Lower leg skin (tissue), 3 donors: ENCODE measurements around the gene GEMIN7.

Experiments
- POLR2A ChIP-seq, 2 donors: fragments of 450-650 bp; IDR thresholded peaks; one replicate each; pipeline ENCODE4 v1.6.1; 2016 to 2017; ENCODE audit warnings: antibody characterized with exemption in 2 of 2, mild to moderate bottlenecking in 1 of 2, moderate library complexity in 1 of 2
- TF ChIP-seq, protein P1 (sequence below), 3 donors: fragments of 450-650 bp; IDR thresholded peaks; one replicate each; pipeline ENCODE4 v1.5.1; 2016; ENCODE audit warnings: antibody characterized with exemption in 3 of 3, mild to moderate bottlenecking in 3 of 3, moderate library complexity in 2 of 3

DNA sequence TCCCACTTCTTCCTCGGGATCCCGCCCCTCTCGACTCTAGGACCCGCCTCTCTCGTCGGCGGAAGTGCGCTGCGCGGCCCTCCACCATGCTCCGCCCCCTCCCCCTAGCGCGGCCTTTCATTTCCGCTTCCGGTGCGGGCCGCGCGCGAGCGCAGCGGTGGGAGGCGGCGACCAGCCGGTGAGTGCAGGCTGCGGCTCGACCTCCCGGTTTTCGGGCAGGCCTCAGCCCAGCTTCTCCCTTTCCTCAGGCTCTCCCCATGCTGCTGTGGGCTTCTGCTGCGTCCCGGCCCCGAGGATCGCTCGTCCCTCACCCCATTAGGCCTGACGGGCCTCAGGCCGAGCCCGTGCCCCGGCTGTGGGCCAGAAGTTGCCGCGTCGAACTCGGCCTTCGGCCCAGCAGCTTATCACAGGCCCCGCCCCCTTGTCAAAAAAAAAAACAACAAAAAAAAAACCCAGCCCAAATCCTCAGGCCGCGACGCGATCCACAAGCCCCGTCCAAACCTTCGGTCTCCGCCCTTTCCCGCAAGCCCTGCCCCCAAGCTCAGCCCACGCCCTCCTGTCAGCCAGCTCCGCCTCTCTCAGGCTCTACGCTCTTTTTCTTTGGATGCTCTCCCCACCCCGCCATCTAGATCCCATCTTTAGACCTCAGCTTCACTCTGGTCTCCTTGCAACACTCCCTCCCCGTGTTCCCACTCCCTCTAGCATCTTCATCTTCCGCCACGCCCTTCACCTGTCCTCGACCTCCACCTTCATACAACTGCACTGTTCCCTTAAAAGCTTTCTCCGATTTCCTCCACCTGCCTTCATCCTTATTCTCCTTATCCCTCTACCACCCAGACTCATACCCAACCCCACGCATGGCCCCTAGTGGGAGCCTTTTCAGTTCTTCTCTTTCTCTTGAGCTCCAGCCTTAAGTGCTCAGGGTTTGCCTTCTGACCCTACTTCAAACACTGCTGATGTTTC, 39.8 kb upstream of the GEMIN7 start, which contains the start of gene CLASRP:
- TF ChIP-seq, protein P1, sequence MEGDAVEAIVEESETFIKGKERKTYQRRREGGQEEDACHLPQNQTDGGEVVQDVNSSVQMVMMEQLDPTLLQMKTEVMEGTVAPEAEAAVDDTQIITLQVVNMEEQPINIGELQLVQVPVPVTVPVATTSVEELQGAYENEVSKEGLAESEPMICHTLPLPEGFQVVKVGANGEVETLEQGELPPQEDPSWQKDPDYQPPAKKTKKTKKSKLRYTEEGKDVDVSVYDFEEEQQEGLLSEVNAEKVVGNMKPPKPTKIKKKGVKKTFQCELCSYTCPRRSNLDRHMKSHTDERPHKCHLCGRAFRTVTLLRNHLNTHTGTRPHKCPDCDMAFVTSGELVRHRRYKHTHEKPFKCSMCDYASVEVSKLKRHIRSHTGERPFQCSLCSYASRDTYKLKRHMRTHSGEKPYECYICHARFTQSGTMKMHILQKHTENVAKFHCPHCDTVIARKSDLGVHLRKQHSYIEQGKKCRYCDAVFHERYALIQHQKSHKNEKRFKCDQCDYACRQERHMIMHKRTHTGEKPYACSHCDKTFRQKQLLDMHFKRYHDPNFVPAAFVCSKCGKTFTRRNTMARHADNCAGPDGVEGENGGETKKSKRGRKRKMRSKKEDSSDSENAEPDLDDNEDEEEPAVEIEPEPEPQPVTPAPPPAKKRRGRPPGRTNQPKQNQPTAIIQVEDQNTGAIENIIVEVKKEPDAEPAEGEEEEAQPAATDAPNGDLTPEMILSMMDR (IDR thresholded peaks at IDR 0.05), result no peak
- TF ChIP-seq POLR2A (IDR thresholded peaks at IDR 0.05), result peak in 1 of 2 donors; percentile 79
